HCT116 (cell line): ENCODE measurements around the gene C19orf25. TPM values are rescaled to one million over a fixed set of nuclear protein-coding genes. Genes with fewer than 3 reads are reported as not detected.
A peak's percentile ranks its signal among the peaks of the same experiment; 100 is the strongest.

ENCODE experiments used
- ATAC-seq: fragments of 200-7000 bp; cut with Tn5 transposase; 2 replicates; pipeline ENCODE4 v1.9.1; 2020; ENCODE audit warnings: mild to moderate bottlenecking, moderate library complexity
- BruUV-seq: library from RNA; stranded (reverse); fragments of 400-500 nt; replicated peaks from 2 replicates; lab custom pipeline; 2021; lab: Mats Ljungman, UMichigan
- CTCF ChIA-PET: fragments of 300-600 bp; sonication (Branson Sonifier 250); formaldehyde crosslinking; loops from one replicate; lab custom pipeline; 2021; ENCODE audit warnings: antibody characterized with exemption; lab: Charles Lee
- POLR2A ChIA-PET: fragments of 300-600, 350-600 bp; sonication (Branson Sonifier 250); formaldehyde crosslinking; loops from one replicate; lab custom pipeline; 2021; ENCODE audit warnings: antibody characterized with exemption; lab: Charles Lee
- RAD21 ChIA-PET, 2 experiments: fragments of 300-600 bp; sonication (Branson Sonifier 250); formaldehyde crosslinking; loops; one replicate each; lab custom pipeline; 2023; ENCODE audit warnings: low total read pairs in 2 of 2; ENCODE audit not compliant: uncharacterized antibody in 2 of 2, unreplicated experiment in 2 of 2, low non-redundant PET in 1 of 2; lab: Charles Lee
- DNase-seq: peaks from one replicate; pipeline ENCODE4 v3.0.0-alpha.2; 2010; ENCODE audit warnings: low read depth, low spot score
- H2AFZ ChIP-seq: fragments of 200-600 bp; shearing (Covaris generic), sonication (generic); 2 replicates; pipeline ENCODE4 v1.6.1; 2017; ENCODE audit warnings: low read depth, mixed run types, mixed read lengths, antibody characterized with exemption, low read length; ENCODE audit not compliant: poor library complexity, severe bottlenecking
- H3K27ac ChIP-seq: 2 replicates; pipeline ENCODE4 v1.5.1; 2012; ENCODE audit warnings: low read depth, low read length
- H3K27me3 ChIP-seq: fragments of 200-600 bp; sonication (generic); 2 replicates; pipeline ENCODE4 v1.6.1; 2016; ENCODE audit warnings: mixed run types, low read length, mixed read lengths; ENCODE audit not compliant: insufficient read depth
- H3K36me3 ChIP-seq, 2 experiments: fragments of 200-500 bp in 1 of 2; fragments of 200-600 bp in 1 of 2; sonication (Bioruptor generic) in 1 of 2; sonication (generic) in 1 of 2; 2 replicates each; pipeline versions ENCODE4 v1.5.1 to v1.6.1; 2014 to 2016; ENCODE audit warnings: low read length in 2 of 2, inconsistent platforms in 1 of 2, mixed read lengths in 1 of 2, mixed run types in 1 of 2; ENCODE audit not compliant: insufficient read depth in 2 of 2, control insufficient read depth in 1 of 2
- H3K4me1 ChIP-seq, 2 experiments: fragments of 200-600 bp in 1 of 2; sonication (generic) in 1 of 2; 2 replicates each; pipeline versions ENCODE4 v1.5.1 to v1.6.1; 2012 to 2017; ENCODE audit warnings: low read length in 2 of 2, inconsistent platforms in 1 of 2, mild to moderate bottlenecking in 1 of 2, mixed read lengths in 1 of 2, mixed run types in 1 of 2, moderate library complexity in 1 of 2; ENCODE audit not compliant: insufficient read depth in 2 of 2, control insufficient read depth in 1 of 2
- H3K4me2 ChIP-seq: fragments of 200-600 bp; sonication (generic); 2 replicates; pipeline ENCODE4 v1.6.1; 2017; ENCODE audit warnings: mixed run types, low read length, mixed read lengths
- H3K4me3 ChIP-seq, 2 experiments: fragments of 200-600 bp in 1 of 2; sonication (generic) in 1 of 2; replicated peaks in 1 of 2; 2 replicates each; pipeline ENCODE4 v1.5.1; 2011 to 2016; ENCODE audit warnings: low read length in 2 of 2, control low read depth in 1 of 2, low read depth in 1 of 2, mild to moderate bottlenecking in 1 of 2, mixed read lengths in 1 of 2, mixed run types in 1 of 2
- H3K79me2 ChIP-seq: fragments of 200-600 bp; sonication (generic); 2 replicates; pipeline ENCODE4 v1.6.1; 2017; ENCODE audit warnings: mild to moderate bottlenecking, mixed run types, low read length, moderate library complexity, mixed read lengths; ENCODE audit not compliant: insufficient read depth
- H3K9ac ChIP-seq: fragments of 200-600 bp; sonication (generic); 2 replicates; pipeline ENCODE4 v1.6.1; 2016; ENCODE audit warnings: low read length, mixed read lengths
- H3K9me2 ChIP-seq: fragments of 200-600 bp; sonication (generic), shearing (Covaris generic); 2 replicates; pipeline ENCODE4 v1.6.1; 2017; ENCODE audit warnings: mixed run types, mild to moderate bottlenecking, moderate library complexity; ENCODE audit not compliant: insufficient read depth
- H3K9me3 ChIP-seq, 2 experiments: fragments of 200-500 bp in 1 of 2; fragments of 200-600 bp in 1 of 2; sonication (Bioruptor generic) in 1 of 2; sonication (generic) in 1 of 2; 2 replicates each; pipeline ENCODE4 v1.6.1; 2014 to 2017; ENCODE audit warnings: low read length in 2 of 2, mixed read lengths in 2 of 2, inconsistent platforms in 1 of 2, low read depth in 1 of 2, mild to moderate bottlenecking in 1 of 2, mixed run types in 1 of 2, moderate library complexity in 1 of 2; ENCODE audit not compliant: control insufficient read depth in 1 of 2, insufficient read depth in 1 of 2
- H4K20me1 ChIP-seq: fragments of 200-600 bp; sonication (generic), shearing (Covaris generic); 2 replicates; pipeline ENCODE4 v1.6.1; 2017; ENCODE audit warnings: mixed run types, mild to moderate bottlenecking, moderate library complexity; ENCODE audit not compliant: insufficient read depth
- CBX3 ChIP-seq: IDR thresholded peaks from 2 replicates; pipeline ENCODE4 v1.6.1; 2012; ENCODE audit warnings: low read depth
- EZH2phosphoT487 ChIP-seq: fragments of 200-600 bp; IDR thresholded peaks from 2 replicates; pipeline ENCODE4 v1.6.1; 2018; ENCODE audit warnings: antibody characterized with exemption, borderline replicate concordance
- POLR2A ChIP-seq: IDR thresholded peaks from 2 replicates; pipeline ENCODE4 v1.7.0; 2011; ENCODE audit warnings: borderline replicate concordance; ENCODE audit not compliant: insufficient read depth, insufficient read length; ENCODE audit errors: extremely low read depth
- RAD21 ChIP-seq: IDR thresholded peaks from 2 replicates; pipeline ENCODE4 v1.6.1; 2012; ENCODE audit warnings: low read depth, mild to moderate bottlenecking
- SRF ChIP-seq: IDR thresholded peaks from 2 replicates; pipeline ENCODE4 v1.6.1; 2012; ENCODE audit warnings: low read depth
- TCF7L2 ChIP-seq: IDR thresholded peaks from 2 replicates; pipeline ENCODE4 v1.7.0; 2011; ENCODE audit warnings: borderline replicate concordance, inconsistent platforms; ENCODE audit not compliant: insufficient read depth, insufficient read length; ENCODE audit errors: extremely low read depth
- ZFX ChIP-seq: fragments of 450-650 bp; IDR thresholded peaks from 2 replicates; pipeline ENCODE4 v1.6.1; 2017
- ZNF274 ChIP-seq: fragments of 200-500 bp; sonication (Bioruptor generic); IDR thresholded peaks from 2 replicates; pipeline ENCODE4 v1.6.1; 2014; ENCODE audit warnings: mild to moderate bottlenecking, low read depth, low read length, inconsistent platforms
- intact Hi-C: fragments of 100-400 bp; cut with micrococcal nuclease; formaldehyde crosslinking; loops from 2 replicates; pipeline ENCODE4 v1.10.0; 2022
- total RNA-seq: library from RNA; stranded (reverse); gene quantifications from one replicate; pipeline ENCODE4 v1.2.1, GENCODE V29; 2021; ENCODE audit not compliant: unreplicated experiment
- TF ChIP-seq, protein P1 (sequence below): IDR thresholded peaks from 2 replicates; pipeline ENCODE4 v1.6.1; 2012
- TF ChIP-seq, protein P2 (sequence below): IDR thresholded peaks from 2 replicates; pipeline ENCODE4 v1.6.1; 2012; ENCODE audit warnings: low read depth

The C19orf25 gene
- total RNA-seq, 1 experiment from 2014 or later = 48.8 TPM

DNA sequence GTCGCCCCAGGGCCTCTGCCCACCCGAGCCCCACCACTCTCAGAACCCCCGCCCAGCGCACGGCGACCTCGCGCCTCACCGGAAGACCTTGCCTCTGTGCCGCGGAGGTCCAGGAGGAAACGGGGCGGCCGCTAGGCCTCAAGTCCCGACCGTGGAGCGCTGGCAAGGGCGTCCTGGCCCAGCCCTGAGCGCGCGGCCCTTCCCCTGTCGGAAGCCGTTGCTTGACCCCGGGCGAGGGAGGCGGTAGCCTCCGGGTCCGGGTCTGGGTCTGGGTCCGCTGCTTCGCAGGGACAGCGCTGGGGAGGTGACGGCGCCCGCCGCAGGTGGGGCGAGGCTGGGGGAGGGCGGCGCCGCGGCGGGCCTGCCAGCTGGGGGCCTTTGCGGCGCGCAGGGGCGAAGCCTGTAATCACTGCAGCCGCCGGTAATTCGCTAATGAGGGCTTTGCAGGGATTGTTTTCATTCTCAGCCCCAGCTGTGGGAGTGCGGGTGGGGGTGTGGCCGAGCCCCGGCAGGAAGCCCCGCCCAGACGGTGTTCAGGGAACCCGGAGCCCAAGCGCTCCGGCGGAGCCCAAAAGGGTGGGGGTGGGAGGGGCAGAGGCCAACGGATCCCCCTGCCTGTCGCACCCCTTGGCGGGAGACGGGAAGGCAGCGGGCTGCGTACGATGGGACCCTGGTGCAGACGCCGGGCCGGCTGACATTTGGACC lies 8.6 kb downstream of the C19orf25 start (continued):
- TF ChIP-seq, protein P1, sequence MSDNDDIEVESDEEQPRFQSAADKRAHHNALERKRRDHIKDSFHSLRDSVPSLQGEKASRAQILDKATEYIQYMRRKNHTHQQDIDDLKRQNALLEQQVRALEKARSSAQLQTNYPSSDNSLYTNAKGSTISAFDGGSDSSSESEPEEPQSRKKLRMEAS = no peak; the same call in 1 of the 2 replicates
- TF ChIP-seq ZFX (peak; percentile 81; the same call in 1 of the 2 replicates), ZNF274 (no peak), SRF (no peak), RAD21 (no peak), CBX3 (no peak), TCF7L2 (peak; percentile 66), EZH2phosphoT487 (no peak)

DNA sequence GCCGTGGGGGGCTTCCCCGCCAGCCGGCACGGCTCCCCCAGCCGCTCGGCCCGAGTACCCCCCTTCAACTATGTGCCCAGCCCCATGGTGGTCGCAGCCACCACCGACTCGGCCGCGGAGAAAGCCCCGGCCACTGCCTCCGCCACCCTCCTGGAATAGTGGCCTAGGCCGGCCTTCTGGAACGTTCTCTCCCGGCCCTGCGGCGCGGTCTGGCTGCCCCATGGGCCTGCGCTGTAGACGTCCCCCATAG lies 9.0 kb downstream of the C19orf25 start:
- H3K9ac ChIP-seq = peak overlapping the region; percentile 60
- POLR2A ChIA-PET = no interaction called here
- no TSS peak for BruUV-seq

More for the DNA sequence above, 9.0 kb downstream of the C19orf25 start:
- intact Hi-C loops = loop anchor here (1.0 kb wide), 1 partner anchor 9 kb away; the partner anchor contains the start of gene C19orf25
- no peak for DNase-seq
- Histone ChIP-seq H3K27ac (peak overlapping the region; percentile 91), H3K9me3 (no peaks in the 10 kb centered on the region), H3K36me3 (no peaks in the 10 kb centered on the region; a peak in 1 of 4 replicates), H3K4me3 (peak overlapping the region; percentile 57 to 66), H3K4me2 (peak overlapping the region; percentile 96), H4K20me1 (no peaks in the 10 kb centered on the region), H3K9me2 (no peaks in the 10 kb centered on the region), H3K27me3 (no peaks in the 10 kb centered on the region), H3K4me1 (peaks cover 19 to 39% of the 10 kb centered on the region in 2 experiments), H3K79me2 (peaks cover 11% of the 10 kb centered on the region; the same call in 1 of the 2 replicates), H2AFZ (no peak overlapping the region)
- ChIA-PET CTCF (interaction anchor here (1.0 kb wide), 1 partner anchor 76 kb away, joined by 4 read pairs; no protein-coding TSS in a partner anchor), RAD21 (no interaction called here)
- TF ChIP-seq, protein P2, sequence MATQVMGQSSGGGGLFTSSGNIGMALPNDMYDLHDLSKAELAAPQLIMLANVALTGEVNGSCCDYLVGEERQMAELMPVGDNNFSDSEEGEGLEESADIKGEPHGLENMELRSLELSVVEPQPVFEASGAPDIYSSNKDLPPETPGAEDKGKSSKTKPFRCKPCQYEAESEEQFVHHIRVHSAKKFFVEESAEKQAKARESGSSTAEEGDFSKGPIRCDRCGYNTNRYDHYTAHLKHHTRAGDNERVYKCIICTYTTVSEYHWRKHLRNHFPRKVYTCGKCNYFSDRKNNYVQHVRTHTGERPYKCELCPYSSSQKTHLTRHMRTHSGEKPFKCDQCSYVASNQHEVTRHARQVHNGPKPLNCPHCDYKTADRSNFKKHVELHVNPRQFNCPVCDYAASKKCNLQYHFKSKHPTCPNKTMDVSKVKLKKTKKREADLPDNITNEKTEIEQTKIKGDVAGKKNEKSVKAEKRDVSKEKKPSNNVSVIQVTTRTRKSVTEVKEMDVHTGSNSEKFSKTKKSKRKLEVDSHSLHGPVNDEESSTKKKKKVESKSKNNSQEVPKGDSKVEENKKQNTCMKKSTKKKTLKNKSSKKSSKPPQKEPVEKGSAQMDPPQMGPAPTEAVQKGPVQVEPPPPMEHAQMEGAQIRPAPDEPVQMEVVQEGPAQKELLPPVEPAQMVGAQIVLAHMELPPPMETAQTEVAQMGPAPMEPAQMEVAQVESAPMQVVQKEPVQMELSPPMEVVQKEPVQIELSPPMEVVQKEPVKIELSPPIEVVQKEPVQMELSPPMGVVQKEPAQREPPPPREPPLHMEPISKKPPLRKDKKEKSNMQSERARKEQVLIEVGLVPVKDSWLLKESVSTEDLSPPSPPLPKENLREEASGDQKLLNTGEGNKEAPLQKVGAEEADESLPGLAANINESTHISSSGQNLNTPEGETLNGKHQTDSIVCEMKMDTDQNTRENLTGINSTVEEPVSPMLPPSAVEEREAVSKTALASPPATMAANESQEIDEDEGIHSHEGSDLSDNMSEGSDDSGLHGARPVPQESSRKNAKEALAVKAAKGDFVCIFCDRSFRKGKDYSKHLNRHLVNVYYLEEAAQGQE = no peak
- TF ChIP-seq RAD21 = no peak
- TF ChIP-seq POLR2A = no peak
- peak; percentile 3 for ATAC-seq
